Measurements from ENCODE around the gene KRTAP10-4. TPM values are rescaled to one million over a fixed set of nuclear protein-coding genes. Genes with fewer than 3 reads are reported as not detected.

KRTAP10-4 gene
- total and polyA plus RNA-seq, 7 donors, result not detected

DNA sequence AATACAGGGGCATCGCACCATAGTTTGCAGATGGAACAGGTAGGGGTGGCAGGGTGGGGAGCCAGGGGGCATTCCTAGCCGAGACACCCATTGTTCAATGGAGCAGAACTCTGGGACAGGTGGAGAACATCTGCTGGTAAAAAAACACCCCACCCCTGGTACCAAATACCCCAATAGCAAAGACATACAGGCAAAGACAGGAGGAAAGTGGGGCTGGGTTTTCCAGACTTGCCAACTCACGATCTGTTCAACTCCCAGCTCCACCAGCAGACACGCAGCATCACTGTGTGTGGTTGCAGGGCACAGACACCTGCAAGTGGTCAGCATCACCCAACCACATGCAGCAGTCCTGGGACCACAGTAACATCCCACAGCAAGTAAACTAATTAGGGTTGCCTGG is 38.0 kb downstream of the KRTAP10-4 start:
- ATAC-seq, result no peak
- Histone ChIP-seq H3K36me3 (ENCODE audit: insufficient read depth in 1 of 2, low read depth in 1 of 2) (no peaks in the 10 kb centered on the region), H3K4me3 (no peak overlapping the region), H3K9me3 (peaks cover 6% of the 10 kb centered on the region), H3K27me3 (ENCODE audit: insufficient read depth in 3 of 3, low read length in 2 of 3) (peaks cover 0 to 37% (median 13%) of the 10 kb centered on the region in 3 donors), H3K4me1 (no peaks in the 10 kb centered on the region), H3K27ac (no peak overlapping the region)
- intact Hi-C loops (cut with DNase I), result no loop called here
- no peak for TF ChIP-seq CTCF (IDR thresholded peaks at IDR 0.05)
- WGBS, 3 donors, result 78 to 84% (median 80%) methylated on average over 4 of the region's 4 CpGs
- DNase-seq, result no peak

DNA sequence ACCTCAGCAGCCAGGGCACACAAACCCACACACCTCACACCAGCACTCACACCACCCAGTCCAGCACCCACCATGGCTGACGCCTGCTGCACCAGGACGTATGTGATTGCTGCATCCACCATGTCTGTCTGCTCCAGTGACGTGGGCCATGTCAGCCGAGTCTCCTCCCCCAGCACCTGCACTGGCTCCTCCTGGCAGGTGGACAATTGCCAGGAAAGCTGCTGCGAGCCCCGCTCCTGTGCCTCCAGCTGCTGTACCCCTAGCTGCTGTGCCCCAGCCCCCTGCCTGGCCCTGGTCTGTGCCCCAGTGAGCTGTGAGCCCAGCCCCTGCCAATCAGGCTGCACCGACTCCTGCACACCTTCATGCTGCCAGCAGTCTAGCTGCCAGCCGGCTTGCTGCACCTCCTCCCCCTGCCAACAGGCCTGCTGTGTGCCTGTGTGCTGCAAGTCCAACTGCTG is 38.5 kb downstream of the KRTAP10-4 start, which contains the start of gene KRTAP10-8:
Gene KRTAP10-8 (plus strand): TSS at position 51 of the 458 bp plus-strand sequence. CDS start 22 bp downstream, at position 73.
- no peak for TF ChIP-seq CTCF (IDR thresholded peaks at IDR 0.05)
- WGBS, 3 donors, result 62 to 64% (median 64%) methylated on average over 8 of the region's 8 CpGs
- H3K4me3 ChIP-seq, result no peak within 1 kb of the TSS
- H3K4me1 ChIP-seq, result no peaks in the 10 kb centered on the region
- H3K27me3 ChIP-seq (ENCODE audit: insufficient read depth in 3 of 3, low read length in 2 of 3), result peaks cover 0 to 39% (median 13%) of the 10 kb centered on the region in 3 donors
- DNase-seq (peak in 1 of 2 donors; percentile 38), ATAC-seq (no peak)
- H3K9me3 ChIP-seq, result peaks cover 6% of the 10 kb centered on the region
- intact Hi-C loops (cut with DNase I), result no loop called here
- no peaks in the 10 kb centered on the region for H3K36me3 ChIP-seq (ENCODE audit: insufficient read depth in 1 of 2, low read depth in 1 of 2)
- no peak within 1 kb of the TSS for H3K27ac ChIP-seq

GRCh38 chr21:44612669-44613229 is 39.2 kb downstream of the KRTAP10-4 start:
- no peaks in the 10 kb centered on the region for H3K4me1 ChIP-seq
- H3K27me3 ChIP-seq (ENCODE audit: insufficient read depth in 3 of 3, low read length in 2 of 3), result peaks cover 0 to 39% (median 13%) of the 10 kb centered on the region in 3 donors
- H3K4me3 ChIP-seq, result no peak overlapping the region
- H3K27ac ChIP-seq, result no peak overlapping the region
- peaks cover 6% of the 10 kb centered on the region for H3K9me3 ChIP-seq
- TF ChIP-seq CTCF (IDR thresholded peaks at IDR 0.05), result no peak
- no peak for DNase-seq
- H3K36me3 ChIP-seq (ENCODE audit: insufficient read depth in 1 of 2, low read depth in 1 of 2), result no peaks in the 10 kb centered on the region
- no peak for ATAC-seq
- intact Hi-C loops (cut with DNase I), result no loop called here
- 37 to 54% (median 39%) methylated on average over 13 of the region's 13 CpGs for WGBS, 3 donors

- 83 to 87% (median 85%) methylated on average over 25 to 26 of the region's 26 CpGs for WGBS, 3 donors
- no peaks in the 10 kb centered on the region for H3K4me1 ChIP-seq
- no peak for TF ChIP-seq CTCF (IDR thresholded peaks at IDR 0.05)
- H3K36me3 ChIP-seq (ENCODE audit: insufficient read depth in 1 of 2, low read depth in 1 of 2), result no peaks in the 10 kb centered on the region
- intact Hi-C loops (cut with DNase I), result no loop called here
- peaks cover 6% of the 10 kb centered on the region for H3K9me3 ChIP-seq
- no peak overlapping the region for H3K4me3 ChIP-seq
- peaks cover 0 to 39% (median 13%) of the 10 kb centered on the region in 3 donors for H3K27me3 ChIP-seq (ENCODE audit: insufficient read depth in 3 of 3, low read length in 2 of 3)
- ATAC-seq (no peak), DNase-seq (no peak)
- no peak overlapping the region for H3K27ac ChIP-seq
Observed at GRCh38 chr21:44613386-44614155, 40.0 kb downstream of the KRTAP10-4 start.

Data from psoas muscle (tissue), 8 donors.